ENCODE data around the gene MYL9.

MYL9 gene

DNA sequence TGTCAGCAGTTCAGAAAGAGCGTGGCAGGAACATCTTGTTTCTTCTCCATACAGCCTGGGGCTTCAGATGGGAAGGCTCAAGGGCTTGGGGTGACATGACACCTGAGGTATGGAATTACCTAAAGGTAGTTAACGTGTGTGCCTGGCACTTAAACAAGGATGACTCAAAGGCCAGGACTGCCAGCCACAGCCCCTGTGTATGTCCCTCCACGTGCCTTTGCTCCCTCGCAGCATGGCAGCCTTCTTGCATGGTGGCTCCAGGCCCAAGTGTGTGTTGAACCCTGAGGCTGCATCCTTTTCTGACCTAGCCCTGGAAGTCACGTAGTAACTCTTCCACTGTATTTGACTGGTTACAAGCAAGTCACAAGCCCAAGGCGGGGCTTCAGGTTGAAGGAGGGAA, 33.6 kb upstream of the MYL9 start:
- H4K20me1 ChIP-seq (ENCODE audit: insufficient read depth, low read length, poor library complexity, severe bottlenecking) = peaks cover 4% of the 10 kb centered on the region
- H3K4me2 ChIP-seq (ENCODE audit: low read depth, low read length, poor library complexity, severe bottlenecking) = no peak overlapping the region
- no peak overlapping the region for H3K9ac ChIP-seq (ENCODE audit: low read depth, low read length, poor library complexity, severe bottlenecking)
- H3K4me1 ChIP-seq (ENCODE audit: insufficient read depth, low read length, poor library complexity, severe bottlenecking) = no peaks in the 10 kb centered on the region
- no peaks in the 10 kb centered on the region for H3K9me3 ChIP-seq (ENCODE audit: insufficient read depth, low read depth, low read length)
- H3K9me2 ChIP-seq (replicated peaks; ENCODE audit: low read depth, low read length) = no peaks in the 10 kb centered on the region
- TF ChIP-seq EZH2phosphoT487 (IDR thresholded peaks at IDR 0.05; ENCODE audit: borderline replicate concordance) = no peak
- TF ChIP-seq, protein P1, sequence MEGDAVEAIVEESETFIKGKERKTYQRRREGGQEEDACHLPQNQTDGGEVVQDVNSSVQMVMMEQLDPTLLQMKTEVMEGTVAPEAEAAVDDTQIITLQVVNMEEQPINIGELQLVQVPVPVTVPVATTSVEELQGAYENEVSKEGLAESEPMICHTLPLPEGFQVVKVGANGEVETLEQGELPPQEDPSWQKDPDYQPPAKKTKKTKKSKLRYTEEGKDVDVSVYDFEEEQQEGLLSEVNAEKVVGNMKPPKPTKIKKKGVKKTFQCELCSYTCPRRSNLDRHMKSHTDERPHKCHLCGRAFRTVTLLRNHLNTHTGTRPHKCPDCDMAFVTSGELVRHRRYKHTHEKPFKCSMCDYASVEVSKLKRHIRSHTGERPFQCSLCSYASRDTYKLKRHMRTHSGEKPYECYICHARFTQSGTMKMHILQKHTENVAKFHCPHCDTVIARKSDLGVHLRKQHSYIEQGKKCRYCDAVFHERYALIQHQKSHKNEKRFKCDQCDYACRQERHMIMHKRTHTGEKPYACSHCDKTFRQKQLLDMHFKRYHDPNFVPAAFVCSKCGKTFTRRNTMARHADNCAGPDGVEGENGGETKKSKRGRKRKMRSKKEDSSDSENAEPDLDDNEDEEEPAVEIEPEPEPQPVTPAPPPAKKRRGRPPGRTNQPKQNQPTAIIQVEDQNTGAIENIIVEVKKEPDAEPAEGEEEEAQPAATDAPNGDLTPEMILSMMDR (conservative IDR thresholded peaks at IDR 0.05; ENCODE audit: low read length) = no peak
- H2AFZ ChIP-seq (ENCODE audit: low read length) = no peak overlapping the region
- H3K27me3 ChIP-seq (ENCODE audit: insufficient read depth, low read length, poor library complexity, severe bottlenecking) = no peaks in the 10 kb centered on the region
- no peaks in the 10 kb centered on the region for H3F3A ChIP-seq (ENCODE audit: low read depth)
- H3K4me3 ChIP-seq (ENCODE audit: low read length, poor library complexity, severe bottlenecking) = no peak overlapping the region
- 0 out of 2 replicates have a peak, but pooled peaks cover 4% of the 10 kb centered on the region for H3K36me3 ChIP-seq (ENCODE audit: insufficient read depth, low read length)
- no peaks in the 10 kb centered on the region for H3K79me2 ChIP-seq (ENCODE audit: insufficient read depth, low read length)

DNA sequence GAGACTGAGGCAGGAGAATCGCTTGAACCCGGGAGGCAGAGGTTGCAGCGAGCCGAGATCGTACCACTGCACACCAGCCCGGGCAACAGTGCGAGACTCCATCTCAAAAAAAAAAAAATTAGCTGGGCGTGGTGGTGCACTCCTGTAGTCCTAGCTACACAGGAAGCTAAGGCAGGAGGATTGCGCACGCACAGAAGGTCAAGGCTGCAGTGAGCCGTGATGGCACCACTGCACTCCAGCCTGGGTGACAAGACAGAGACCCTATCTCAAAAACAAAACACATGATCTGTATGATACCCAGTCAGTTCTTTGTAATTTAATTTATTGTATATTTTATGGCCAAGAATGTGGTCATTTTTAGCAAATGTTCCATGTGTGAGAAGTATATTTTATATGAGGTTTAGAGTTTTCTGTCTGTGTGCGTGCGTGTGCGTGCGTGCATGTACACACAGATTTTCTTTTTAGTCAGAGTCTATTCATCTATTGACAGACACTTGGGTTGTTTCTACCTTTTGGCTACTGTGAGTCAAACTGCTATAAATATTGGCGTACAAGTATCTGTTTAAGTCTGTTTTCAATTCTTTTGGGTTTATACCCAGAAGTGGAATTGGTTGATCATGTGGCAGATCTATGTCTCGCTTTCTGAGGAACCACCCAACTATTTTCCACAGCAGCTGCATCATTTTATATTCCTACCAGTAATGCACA, 22.2 kb upstream of the MYL9 start:
- Histone ChIP-seq H2AFZ (ENCODE audit: low read length) (no peak overlapping the region), H3K4me2 (ENCODE audit: low read depth, low read length, poor library complexity, severe bottlenecking) (no peak overlapping the region), H3F3A (ENCODE audit: low read depth) (no peaks in the 10 kb centered on the region), H3K27me3 (ENCODE audit: insufficient read depth, low read length, poor library complexity, severe bottlenecking) (no peaks in the 10 kb centered on the region), H3K4me3 (ENCODE audit: low read length, poor library complexity, severe bottlenecking) (no peak overlapping the region), H4K20me1 (ENCODE audit: insufficient read depth, low read length, poor library complexity, severe bottlenecking) (no peaks in the 10 kb centered on the region), H3K9me3 (ENCODE audit: insufficient read depth, low read depth, low read length) (no peaks in the 10 kb centered on the region), H3K36me3 (ENCODE audit: insufficient read depth, low read length) (peaks cover 8% of the 10 kb centered on the region; the same call in 1 of the 2 replicates), H3K9me2 (replicated peaks; ENCODE audit: low read depth, low read length) (no peaks in the 10 kb centered on the region), H3K79me2 (ENCODE audit: insufficient read depth, low read length) (no peaks in the 10 kb centered on the region), H3K9ac (ENCODE audit: low read depth, low read length, poor library complexity, severe bottlenecking) (no peak overlapping the region), H3K4me1 (ENCODE audit: insufficient read depth, low read length, poor library complexity, severe bottlenecking) (no peaks in the 10 kb centered on the region)
- TF ChIP-seq, protein P1 (conservative IDR thresholded peaks at IDR 0.05; ENCODE audit: low read length) = no peak
- no peak for TF ChIP-seq EZH2phosphoT487 (IDR thresholded peaks at IDR 0.05; ENCODE audit: borderline replicate concordance)

GRCh38 chr20:36519944-36520343, 21.4 kb upstream of the MYL9 start:
- Histone ChIP-seq H3K36me3 (ENCODE audit: insufficient read depth, low read length) (peaks cover 10% of the 10 kb centered on the region; the same call in 1 of the 2 replicates), H3K9me3 (ENCODE audit: insufficient read depth, low read depth, low read length) (no peaks in the 10 kb centered on the region), H3K4me1 (ENCODE audit: insufficient read depth, low read length, poor library complexity, severe bottlenecking) (no peaks in the 10 kb centered on the region), H3K79me2 (ENCODE audit: insufficient read depth, low read length) (no peaks in the 10 kb centered on the region), H3K9ac (ENCODE audit: low read depth, low read length, poor library complexity, severe bottlenecking) (no peak overlapping the region), H3K4me2 (ENCODE audit: low read depth, low read length, poor library complexity, severe bottlenecking) (no peak overlapping the region), H2AFZ (ENCODE audit: low read length) (no peak overlapping the region), H3K27me3 (ENCODE audit: insufficient read depth, low read length, poor library complexity, severe bottlenecking) (no peaks in the 10 kb centered on the region), H3K4me3 (ENCODE audit: low read length, poor library complexity, severe bottlenecking) (no peak overlapping the region), H3F3A (ENCODE audit: low read depth) (no peaks in the 10 kb centered on the region), H3K9me2 (replicated peaks; ENCODE audit: low read depth, low read length) (no peaks in the 10 kb centered on the region), H4K20me1 (ENCODE audit: insufficient read depth, low read length, poor library complexity, severe bottlenecking) (no peaks in the 10 kb centered on the region)
- no peak for TF ChIP-seq EZH2phosphoT487 (IDR thresholded peaks at IDR 0.05; ENCODE audit: borderline replicate concordance)
- TF ChIP-seq, protein P1 (conservative IDR thresholded peaks at IDR 0.05; ENCODE audit: low read length) = no peak

All from Loucy (cell line).